Heart left ventricle (tissue), 13 donors: ENCODE data around the gene SPNS2.

Source experiments
- POLR2A ChIP-seq, 2 donors: fragments of 450-650 bp; IDR thresholded peaks; one replicate each; pipeline ENCODE4 v1.6.1; 2017; ENCODE audit warnings: antibody characterized with exemption in 2 of 2, mild to moderate bottlenecking in 2 of 2, moderate library complexity in 2 of 2
- TF ChIP-seq, protein P1 (sequence below), 12 donors: fragments of 200-600 bp; sonication (generic) in 4 of 12; IDR thresholded peaks; one replicate each; pipeline versions ENCODE4 v1.5.0 to v1.8.0; 2018 to 2022; ENCODE audit warnings: antibody characterized with exemption in 12 of 12, mild to moderate bottlenecking in 5 of 12
- donor health status: ischemic (EF 13 %, LVEDD 7.1; RV severe dilation, severe dysfunction).
- donor health status: DM: no; HTN: yes; CAD: no.
- donor health status: DM: no; HTN: no; CAD: no.
- donor health status: ischemic (EF 25% LVEDD 6.9; RV normal size, moderate dysfunction).
- donor health status: ischemic (EF 25% LVEDD 5.7; RV mildly dilated, moderate dysfunction).
- donor health status: ischemic (EF 35%, LVEDD 5.7; RV mildly dilated, moderate dysfunction).
- donor health status: nonischemic (EF 11% LVEDD 7.7; RV severe dilation, severe dysfunction).
- donor health status: DM: yes; HTN: yes; CAD: no.
- donor health status: PGD.
- donor health status: ischemic (EF 29% LVEDD 5.4; RV normal size, mild dysfunction).
- donor health status: nonischemic (EF 23%, LVEDD 6.1; RV moderate dilation, normal function).

DNA sequence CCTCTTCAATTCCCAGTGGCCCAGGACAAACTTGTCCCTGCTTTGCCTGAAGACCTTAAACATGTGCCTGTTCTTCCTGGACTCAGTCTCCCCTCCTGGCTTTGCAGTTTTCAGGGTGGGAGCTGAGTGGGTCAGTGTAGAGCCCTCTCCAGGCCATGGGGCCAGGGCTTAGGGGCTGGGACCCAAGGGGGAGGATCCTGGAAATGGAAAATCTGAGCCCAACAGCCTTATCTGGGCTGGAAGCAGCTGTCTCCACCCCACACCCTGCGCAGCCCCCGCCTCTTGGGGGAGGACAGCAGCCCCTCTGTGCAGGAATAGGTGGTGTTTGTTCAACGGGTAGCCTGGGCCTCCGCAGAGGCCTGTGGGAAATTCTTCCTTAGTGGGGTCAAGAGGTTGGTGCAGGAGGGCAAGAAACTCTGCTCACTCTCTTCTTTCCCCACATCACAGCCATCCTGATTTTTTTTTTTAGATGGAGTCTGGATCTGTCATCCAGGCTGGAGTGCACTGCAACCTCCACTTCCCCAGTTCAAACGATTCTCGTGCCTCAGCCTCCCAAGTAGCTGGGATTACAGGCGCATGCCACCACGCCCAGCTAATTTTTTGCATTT, 78.8 kb downstream of the SPNS2 start:
- TF ChIP-seq, protein P1, sequence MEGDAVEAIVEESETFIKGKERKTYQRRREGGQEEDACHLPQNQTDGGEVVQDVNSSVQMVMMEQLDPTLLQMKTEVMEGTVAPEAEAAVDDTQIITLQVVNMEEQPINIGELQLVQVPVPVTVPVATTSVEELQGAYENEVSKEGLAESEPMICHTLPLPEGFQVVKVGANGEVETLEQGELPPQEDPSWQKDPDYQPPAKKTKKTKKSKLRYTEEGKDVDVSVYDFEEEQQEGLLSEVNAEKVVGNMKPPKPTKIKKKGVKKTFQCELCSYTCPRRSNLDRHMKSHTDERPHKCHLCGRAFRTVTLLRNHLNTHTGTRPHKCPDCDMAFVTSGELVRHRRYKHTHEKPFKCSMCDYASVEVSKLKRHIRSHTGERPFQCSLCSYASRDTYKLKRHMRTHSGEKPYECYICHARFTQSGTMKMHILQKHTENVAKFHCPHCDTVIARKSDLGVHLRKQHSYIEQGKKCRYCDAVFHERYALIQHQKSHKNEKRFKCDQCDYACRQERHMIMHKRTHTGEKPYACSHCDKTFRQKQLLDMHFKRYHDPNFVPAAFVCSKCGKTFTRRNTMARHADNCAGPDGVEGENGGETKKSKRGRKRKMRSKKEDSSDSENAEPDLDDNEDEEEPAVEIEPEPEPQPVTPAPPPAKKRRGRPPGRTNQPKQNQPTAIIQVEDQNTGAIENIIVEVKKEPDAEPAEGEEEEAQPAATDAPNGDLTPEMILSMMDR (IDR thresholded peaks at IDR 0.05) = no peak
- no peak for TF ChIP-seq POLR2A (IDR thresholded peaks at IDR 0.05)
